H9 (cell line): ENCODE measurements around the gene KRT3. TPM values are rescaled to one million over a fixed set of nuclear protein-coding genes. Genes with fewer than 3 reads are reported as not detected.

Experiments used
- DNase-seq: peaks from one replicate; pipeline ENCODE4 v3.0.0-alpha.2; 2017
- H2AFZ ChIP-seq: one replicate; pipeline ENCODE4 v1.6.1; 2013; ENCODE audit warnings: mild to moderate bottlenecking, low read length, control low read depth, moderate library complexity
- H2AK5ac ChIP-seq: 2 replicates; pipeline ENCODE4 v1.6.1; 2013; ENCODE audit warnings: low read length, control low read depth, mixed read lengths; ENCODE audit not compliant: insufficient read length
- H2BK120ac ChIP-seq: one replicate; pipeline ENCODE4 v1.6.1; 2013; ENCODE audit warnings: low read depth, mild to moderate bottlenecking, low read length, control low read depth, inconsistent platforms; ENCODE audit not compliant: poor library complexity, severe bottlenecking
- H2BK12ac ChIP-seq: 2 replicates; pipeline ENCODE4 v1.6.1; 2013; ENCODE audit warnings: low read length, control low read depth, mixed read lengths, low read depth; ENCODE audit not compliant: insufficient read length
- H2BK15ac ChIP-seq: 2 replicates; pipeline ENCODE4 v1.6.1; 2013; ENCODE audit warnings: low read depth, low read length, control low read depth
- H2BK20ac ChIP-seq: one replicate; pipeline ENCODE4 v1.6.1; 2013; ENCODE audit warnings: low read depth, mild to moderate bottlenecking, low read length, control low read depth, inconsistent platforms; ENCODE audit not compliant: poor library complexity, severe bottlenecking
- H2BK5ac ChIP-seq: 2 replicates; pipeline ENCODE4 v1.6.1; 2013; ENCODE audit warnings: low read length, control low read depth, mixed read lengths; ENCODE audit not compliant: insufficient read length
- H3K14ac ChIP-seq: 2 replicates; pipeline ENCODE4 v1.6.1; 2013; ENCODE audit warnings: low read length, control low read depth; ENCODE audit not compliant: insufficient read depth
- H3K18ac ChIP-seq: 2 replicates; pipeline ENCODE4 v1.6.1; 2013; ENCODE audit warnings: low read depth, mild to moderate bottlenecking, mixed read lengths, low read length, control low read depth; ENCODE audit not compliant: insufficient read length
- H3K23ac ChIP-seq: 2 replicates; pipeline ENCODE4 v1.6.1; 2013; ENCODE audit warnings: low read length, control low read depth, mixed read lengths, low read depth; ENCODE audit not compliant: insufficient read length
- H3K23me2 ChIP-seq: 2 replicates; pipeline ENCODE4 v1.6.1; 2013; ENCODE audit warnings: low read depth, mild to moderate bottlenecking, mixed read lengths, low read length, control low read depth; ENCODE audit not compliant: insufficient read length, poor library complexity, severe bottlenecking
- H3K27ac ChIP-seq: 2 replicates; pipeline ENCODE4 v1.5.1; 2013; ENCODE audit warnings: low read length, control low read depth, mixed read lengths, low read depth; ENCODE audit not compliant: insufficient read length
- H3K27me3 ChIP-seq: 2 replicates; pipeline ENCODE4 v1.6.1; 2013; ENCODE audit warnings: low read length, control low read depth, inconsistent platforms; ENCODE audit not compliant: insufficient read depth
- H3K4ac ChIP-seq: 2 replicates; pipeline ENCODE4 v1.6.1; 2013; ENCODE audit warnings: low read depth, mild to moderate bottlenecking, control low read depth, inconsistent platforms, low read length, moderate library complexity
- H3K4me1 ChIP-seq: 2 replicates; pipeline ENCODE4 v1.6.1; 2013; ENCODE audit warnings: low read length, control low read depth, inconsistent platforms; ENCODE audit not compliant: insufficient read depth
- H3K4me2 ChIP-seq: 2 replicates; pipeline ENCODE4 v1.6.1; 2013; ENCODE audit warnings: low read length, control low read depth, mixed read lengths; ENCODE audit not compliant: insufficient read length, insufficient read depth
- H3K56ac ChIP-seq: 2 replicates; pipeline ENCODE4 v1.6.1; 2013; ENCODE audit warnings: low read depth, mild to moderate bottlenecking, mixed read lengths, low read length, control low read depth; ENCODE audit not compliant: insufficient read length
- H3K79me1 ChIP-seq: 2 replicates; pipeline ENCODE4 v1.6.1; 2013; ENCODE audit warnings: low read depth, mild to moderate bottlenecking, moderate library complexity, low read length, control low read depth, inconsistent platforms; ENCODE audit not compliant: insufficient read depth, poor library complexity, severe bottlenecking
- H3K79me2 ChIP-seq: 2 replicates; pipeline ENCODE4 v1.6.1; 2013; ENCODE audit warnings: low read length, control low read depth, inconsistent platforms; ENCODE audit not compliant: insufficient read depth
- H3K9ac ChIP-seq: 2 replicates; pipeline ENCODE4 v1.6.1; 2013; ENCODE audit warnings: low read length, control low read depth, mixed read lengths; ENCODE audit not compliant: insufficient read length; ENCODE audit errors: extremely low read depth
- H3K9me3 ChIP-seq: one replicate; pipeline ENCODE4 v1.6.1; 2013; ENCODE audit warnings: low read depth, low read length, inconsistent platforms; ENCODE audit not compliant: control insufficient read depth
- H3T11ph ChIP-seq: one replicate; pipeline ENCODE4 v1.6.1; 2013; ENCODE audit warnings: mild to moderate bottlenecking, low read length, control low read depth, inconsistent platforms
- H4K20me1 ChIP-seq: one replicate; pipeline ENCODE4 v1.6.1; 2013; ENCODE audit not compliant: control insufficient read depth, insufficient read length, insufficient read depth
- H4K5ac ChIP-seq: 2 replicates; pipeline ENCODE4 v1.6.1; 2013; ENCODE audit warnings: low read depth, mild to moderate bottlenecking, mixed read lengths, low read length, control low read depth; ENCODE audit not compliant: insufficient read length
- H4K8ac ChIP-seq: replicated peaks from 2 replicates; pipeline ENCODE4 v1.6.1; 2013; ENCODE audit warnings: low read length, control low read depth, mixed read lengths, low read depth; ENCODE audit not compliant: insufficient read length
- H4K91ac ChIP-seq: 2 replicates; pipeline ENCODE4 v1.6.1; 2013; ENCODE audit warnings: low read depth, mild to moderate bottlenecking, moderate library complexity, mixed read lengths, low read length, control low read depth; ENCODE audit not compliant: insufficient read length
- H3K27ac Mint-ChIP-seq, 3 experiments: 2 replicates in 2 of 3; 3 replicates in 1 of 3; pipeline ENCODE4 v1.8.0; 2020 to 2021; ENCODE audit warnings: mixed read lengths in 3 of 3, mild to moderate bottlenecking in 1 of 3, moderate library complexity in 1 of 3
- H3K27me3 Mint-ChIP-seq: 2 replicates; pipeline ENCODE4 v1.8.0; 2021; ENCODE audit warnings: low read depth, mild to moderate bottlenecking, moderate library complexity, mixed read lengths
- H3K36me3 Mint-ChIP-seq, 3 experiments: 2 replicates in 2 of 3; 3 replicates in 1 of 3; pipeline ENCODE4 v1.8.0; 2020 to 2021; ENCODE audit warnings: low read depth in 3 of 3, mixed read lengths in 3 of 3; ENCODE audit not compliant: insufficient read depth in 1 of 3
- H3K4me1 Mint-ChIP-seq, 2 experiments: 2 replicates each; pipeline ENCODE4 v1.8.0; 2020; ENCODE audit warnings: mixed read lengths in 2 of 2
- H3K4me3 Mint-ChIP-seq, 2 experiments: 2 replicates in 1 of 2; 3 replicates in 1 of 2; pipeline ENCODE4 v1.8.0; 2020 to 2021; ENCODE audit warnings: mild to moderate bottlenecking in 2 of 2, mixed read lengths in 2 of 2, moderate library complexity in 1 of 2
- H3K9me3 Mint-ChIP-seq, 2 experiments: 2 replicates in 1 of 2; 3 replicates in 1 of 2; pipeline ENCODE4 v1.8.0; 2020; ENCODE audit warnings: mild to moderate bottlenecking in 2 of 2, mixed read lengths in 2 of 2, moderate library complexity in 1 of 2
- WGBS: extraction: QIAGEN DNeasy Blood & Tissue Kit; methylation state at CpG from one replicate; pipeline ENCODE4 v1.1.7; 2013; ENCODE audit warnings: missing lambda C conversion rate, low lambda C conversion rate, mixed read lengths; ENCODE audit not compliant: insufficient read length; ENCODE audit errors: extremely low coverage; 5-methylcytosine and 5-hydroxymethylcytosine counted together
- total RNA-seq: library from RNA; stranded (reverse); gene quantifications from 2 replicates; pipeline ENCODE4 v1.2.1, GENCODE V29; 2021
- TF ChIP-seq, protein P1 (sequence below): fragments of 200-600 bp; sonication (generic); conservative IDR thresholded peaks from 3 replicates; pipeline ENCODE4 v1.8.0; 2021; ENCODE audit warnings: antibody characterized with exemption, mild to moderate bottlenecking

KRT3 gene
- total RNA-seq, 1 experiment from 2014 or later = not detected

DNA sequence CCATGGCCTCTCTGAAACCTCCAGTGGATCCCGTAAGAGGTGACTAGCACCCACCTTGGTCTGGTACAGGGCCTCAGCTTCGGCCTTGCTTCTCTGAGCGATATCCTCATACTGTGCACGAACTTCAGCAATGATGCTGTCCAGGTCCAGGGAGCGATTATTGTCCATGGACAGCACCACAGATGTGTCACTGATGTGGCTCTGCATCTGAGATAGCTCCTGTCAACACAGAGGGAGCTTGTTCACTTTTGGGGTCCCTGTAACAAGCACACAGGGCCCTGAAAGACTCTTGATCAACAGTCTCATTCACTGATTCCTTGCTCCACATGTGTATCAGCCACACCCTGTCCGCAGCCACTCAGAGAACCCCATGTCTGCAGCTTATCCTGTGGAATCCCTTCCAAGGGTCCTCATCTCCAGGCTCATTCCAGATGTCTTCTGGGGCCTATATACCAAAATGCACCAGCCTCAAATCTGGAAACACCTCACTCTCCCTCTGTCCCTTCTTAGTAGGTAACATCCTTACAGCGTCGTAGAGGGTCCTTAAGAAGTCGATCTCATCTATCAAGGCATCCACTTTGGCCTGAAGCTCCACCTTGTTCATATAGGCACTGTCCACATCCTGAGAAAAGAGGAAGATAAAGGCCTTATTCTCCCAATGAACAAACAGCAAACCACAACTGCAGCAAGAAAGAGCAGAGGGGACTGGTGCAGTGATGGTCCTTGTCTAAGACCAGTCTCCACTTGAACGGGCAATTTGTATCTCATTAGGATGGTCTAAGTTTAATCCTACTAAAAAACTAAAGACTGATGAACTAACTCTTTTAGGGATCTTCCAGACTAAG is 3.5 kb downstream of the KRT3 start:
- no peaks in the 10 kb centered on the region for H3K79me1 ChIP-seq
- H3K9me3 Mint-ChIP-seq = no peaks in the 10 kb centered on the region; a peak in 1 of 5 replicates
- no peak overlapping the region for H4K91ac ChIP-seq
- H2AK5ac ChIP-seq = no peak overlapping the region
- H3K36me3 Mint-ChIP-seq = no peaks in the 10 kb centered on the region
- H3K4me3 Mint-ChIP-seq = no peak overlapping the region
- H4K20me1 ChIP-seq = no peaks in the 10 kb centered on the region
- DNase-seq = no peak
- no peak overlapping the region for H2BK5ac ChIP-seq
- TF ChIP-seq, protein P1, sequence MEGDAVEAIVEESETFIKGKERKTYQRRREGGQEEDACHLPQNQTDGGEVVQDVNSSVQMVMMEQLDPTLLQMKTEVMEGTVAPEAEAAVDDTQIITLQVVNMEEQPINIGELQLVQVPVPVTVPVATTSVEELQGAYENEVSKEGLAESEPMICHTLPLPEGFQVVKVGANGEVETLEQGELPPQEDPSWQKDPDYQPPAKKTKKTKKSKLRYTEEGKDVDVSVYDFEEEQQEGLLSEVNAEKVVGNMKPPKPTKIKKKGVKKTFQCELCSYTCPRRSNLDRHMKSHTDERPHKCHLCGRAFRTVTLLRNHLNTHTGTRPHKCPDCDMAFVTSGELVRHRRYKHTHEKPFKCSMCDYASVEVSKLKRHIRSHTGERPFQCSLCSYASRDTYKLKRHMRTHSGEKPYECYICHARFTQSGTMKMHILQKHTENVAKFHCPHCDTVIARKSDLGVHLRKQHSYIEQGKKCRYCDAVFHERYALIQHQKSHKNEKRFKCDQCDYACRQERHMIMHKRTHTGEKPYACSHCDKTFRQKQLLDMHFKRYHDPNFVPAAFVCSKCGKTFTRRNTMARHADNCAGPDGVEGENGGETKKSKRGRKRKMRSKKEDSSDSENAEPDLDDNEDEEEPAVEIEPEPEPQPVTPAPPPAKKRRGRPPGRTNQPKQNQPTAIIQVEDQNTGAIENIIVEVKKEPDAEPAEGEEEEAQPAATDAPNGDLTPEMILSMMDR = no peak
- peaks cover 7% of the 10 kb centered on the region for H3K27me3 Mint-ChIP-seq
- peaks cover 3 to 10% of the 10 kb centered on the region in 2 experiments; a peak in 3 of 4 replicates for H3K4me1 Mint-ChIP-seq
- H3K14ac ChIP-seq = no peak overlapping the region
- H3K23me2 ChIP-seq = no peaks in the 10 kb centered on the region
- H3T11ph ChIP-seq = no peak overlapping the region
- no peak overlapping the region for H3K27ac ChIP-seq
- no peak overlapping the region for H2BK120ac ChIP-seq
- no peak overlapping the region for H3K27ac Mint-ChIP-seq
- no CpG with 5 or more reads among the region's 10 CpGs for WGBS
- no peak overlapping the region for H3K23ac ChIP-seq
- no peak overlapping the region for H4K8ac ChIP-seq
- no peaks in the 10 kb centered on the region for H3K79me2 ChIP-seq
- H2AFZ ChIP-seq = no peak overlapping the region
- no peak overlapping the region for H3K56ac ChIP-seq
- H3K18ac ChIP-seq = no peak overlapping the region
- no peak overlapping the region for H3K4ac ChIP-seq
- H3K4me2 ChIP-seq = no peak overlapping the region
- no peak overlapping the region for H4K5ac ChIP-seq
- H3K9me3 ChIP-seq = no peaks in the 10 kb centered on the region
- no peak overlapping the region for H3K9ac ChIP-seq
- H2BK20ac ChIP-seq = no peak overlapping the region
- no peak overlapping the region for H2BK15ac ChIP-seq
- H3K4me1 ChIP-seq = no peaks in the 10 kb centered on the region
- no peaks in the 10 kb centered on the region for H3K27me3 ChIP-seq
- H2BK12ac ChIP-seq = no peak overlapping the region
